K562 (cell line): Measurements from ENCODE around the gene PLEKHA6.

ENCODE experiments used
- HDAC2 ChIP-seq: fragments of 450-650 bp; IDR thresholded peaks from 2 replicates; pipeline ENCODE4 v1.6.1; 2016; ENCODE audit warnings: mild to moderate bottlenecking
- JUN ChIP-seq, 2 experiments: sonication (generic) in 1 of 2; formaldehyde crosslinking in 1 of 2; IDR thresholded peaks; 2 replicates each; pipeline versions ENCODE4 v1.6.1 to v1.8.0; 2012 to 2022; ENCODE audit warnings: borderline replicate concordance in 2 of 2, mild to moderate bottlenecking in 2 of 2, improper control_type of control experiment in 1 of 2, low read depth in 1 of 2, low read length in 1 of 2, missing genetic modification reagents in 1 of 2
- JUNB ChIP-seq: fragments of 450-650 bp; formaldehyde crosslinking; conservative IDR thresholded peaks from 2 replicates; pipeline ENCODE4 v1.4.0; 2020; ENCODE audit warnings: mild to moderate bottlenecking
- KDM1A ChIP-seq, 2 experiments: fragments of 450-650 bp; IDR thresholded peaks; 2 replicates each; pipeline ENCODE4 v1.6.1; 2016; ENCODE audit warnings: mild to moderate bottlenecking in 2 of 2
- SRF ChIP-seq, 2 experiments: fragments of 250-450, 450-650 bp in 1 of 2; sonication (Bioruptor Pico) in 1 of 2; sonication (generic) in 1 of 2; formaldehyde crosslinking; IDR thresholded peaks; 2 replicates each; pipeline versions ENCODE4 v1.5.0 to v1.5.1; 2020 to 2022; ENCODE audit warnings: mild to moderate bottlenecking in 1 of 2, missing genetic modification reagents in 1 of 2
- TAF1 ChIP-seq: IDR thresholded peaks from 2 replicates; pipeline ENCODE4 v1.6.1; 2011; ENCODE audit warnings: mild to moderate bottlenecking, low read length, moderate library complexity; ENCODE audit not compliant: insufficient read depth, control insufficient read depth, severe bottlenecking; ENCODE audit errors: extremely low read depth
- TCF7 ChIP-seq: sonication (generic); IDR thresholded peaks from 2 replicates; pipeline ENCODE4 v1.6.1; 2016; ENCODE audit warnings: antibody characterized with exemption, borderline replicate concordance
- ZKSCAN8 ChIP-seq: fragments of 200-800 bp; sonication (Bioruptor generic); IDR thresholded peaks from 2 replicates; pipeline ENCODE4 v1.6.1; 2016; ENCODE audit warnings: missing genetic modification characterization, missing compliant biosample characterization
- ZNF76 ChIP-seq: fragments of 250-450 bp; sonication (Bioruptor Pico); IDR thresholded peaks from 2 replicates; pipeline ENCODE4 v1.4.0; 2020; ENCODE audit warnings: mild to moderate bottlenecking, moderate library complexity, borderline replicate concordance
- TF ChIP-seq, protein P1 (sequence below), 3 experiments: IDR thresholded peaks in 2 of 3; conservative IDR thresholded peaks in 1 of 3; 2 replicates each; pipeline ENCODE4 v1.5.1; 2011 to 2012; ENCODE audit warnings: low read length in 3 of 3, mild to moderate bottlenecking in 3 of 3, control low read depth in 2 of 3, improper control_type of control experiment in 1 of 3, inconsistent platforms in 1 of 3, low read depth in 1 of 3, mixed read lengths in 1 of 3, moderate library complexity in 1 of 3; ENCODE audit not compliant: insufficient read depth in 2 of 3

DNA sequence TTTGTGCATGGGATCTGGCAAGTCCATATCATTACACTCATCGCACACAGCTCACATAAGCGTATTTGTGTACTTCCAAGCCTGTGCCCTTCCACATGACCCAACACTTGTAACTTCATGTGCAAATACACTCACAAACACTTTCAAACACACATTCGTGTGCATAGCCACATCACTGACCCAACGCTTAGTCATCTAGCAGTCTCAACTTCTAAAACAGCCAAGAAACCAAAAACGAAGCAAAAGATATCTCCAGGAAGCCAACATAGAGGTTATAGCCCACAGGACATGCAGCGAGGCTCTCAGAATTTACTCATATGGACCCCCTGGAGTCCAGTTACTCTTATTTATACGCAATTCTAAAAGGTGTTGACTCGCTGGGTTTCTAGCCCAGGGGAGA is 135.1 kb downstream of the PLEKHA6 start:
- TF ChIP-seq SRF (CRISPR knock-in tag; IDR thresholded peaks at IDR 0.05) (no peak), TCF7 (no peak), JUNB (CRISPR knock-in tag) (no peak), HDAC2 (no peak), ZKSCAN8 (CRISPR knock-in tag) (no peak), JUN (IDR thresholded peaks at IDR 0.05; ENCODE audit: borderline replicate concordance, low read depth, low read length) (no peak), JUN (CRISPR knock-in tag; IDR thresholded peaks at IDR 0.05; ENCODE audit: borderline replicate concordance) (no peak), TAF1 (no peak), ZNF76 (CRISPR knock-in tag) (no peak), KDM1A (IDR thresholded peaks at IDR 0.05) (no peak)
- TF ChIP-seq, protein P1, sequence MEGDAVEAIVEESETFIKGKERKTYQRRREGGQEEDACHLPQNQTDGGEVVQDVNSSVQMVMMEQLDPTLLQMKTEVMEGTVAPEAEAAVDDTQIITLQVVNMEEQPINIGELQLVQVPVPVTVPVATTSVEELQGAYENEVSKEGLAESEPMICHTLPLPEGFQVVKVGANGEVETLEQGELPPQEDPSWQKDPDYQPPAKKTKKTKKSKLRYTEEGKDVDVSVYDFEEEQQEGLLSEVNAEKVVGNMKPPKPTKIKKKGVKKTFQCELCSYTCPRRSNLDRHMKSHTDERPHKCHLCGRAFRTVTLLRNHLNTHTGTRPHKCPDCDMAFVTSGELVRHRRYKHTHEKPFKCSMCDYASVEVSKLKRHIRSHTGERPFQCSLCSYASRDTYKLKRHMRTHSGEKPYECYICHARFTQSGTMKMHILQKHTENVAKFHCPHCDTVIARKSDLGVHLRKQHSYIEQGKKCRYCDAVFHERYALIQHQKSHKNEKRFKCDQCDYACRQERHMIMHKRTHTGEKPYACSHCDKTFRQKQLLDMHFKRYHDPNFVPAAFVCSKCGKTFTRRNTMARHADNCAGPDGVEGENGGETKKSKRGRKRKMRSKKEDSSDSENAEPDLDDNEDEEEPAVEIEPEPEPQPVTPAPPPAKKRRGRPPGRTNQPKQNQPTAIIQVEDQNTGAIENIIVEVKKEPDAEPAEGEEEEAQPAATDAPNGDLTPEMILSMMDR (IDR thresholded peaks at IDR 0.05 in 2 of 3, conservative IDR thresholded peaks at IDR 0.05 in 1 of 3; ENCODE audit: insufficient read depth in 2 of 3, low read depth in 1 of 3, low read length in 3 of 3) = no peak
